ENCODE results near the gene FBXO31.

FBXO31 gene

GRCh38 chr16:87329436-87330256 lies 53.9 kb downstream of the FBXO31 start:
- Histone ChIP-seq H3K9ac (ENCODE audit: low read length) (no peak overlapping the region), H3K4me1 (ENCODE audit: control insufficient read depth, insufficient read depth, low read length) (no peaks in the 10 kb centered on the region), H3K4me3 (ENCODE audit: low read length) (no peak overlapping the region), H3K36me3 (ENCODE audit: control insufficient read depth, insufficient read depth, low read length) (peaks cover 34% of the 10 kb centered on the region), H3K27ac (ENCODE audit: low read depth, low read length) (no peak overlapping the region), H3K27me3 (ENCODE audit: control insufficient read depth, insufficient read depth, low read length) (no peaks in the 10 kb centered on the region)

- H3K36me3 ChIP-seq (ENCODE audit: control insufficient read depth, insufficient read depth, low read length): peaks cover 30% of the 10 kb centered on the region
- no peak overlapping the region for H3K4me3 ChIP-seq (ENCODE audit: low read length)
- no peak overlapping the region for H3K27ac ChIP-seq (ENCODE audit: low read depth, low read length)
- H3K4me1 ChIP-seq (ENCODE audit: control insufficient read depth, insufficient read depth, low read length): no peaks in the 10 kb centered on the region
- H3K27me3 ChIP-seq (ENCODE audit: control insufficient read depth, insufficient read depth, low read length): no peaks in the 10 kb centered on the region
- H3K9ac ChIP-seq (ENCODE audit: low read length): no peak overlapping the region
Observed at GRCh38 chr16:87328846-87329245, 54.7 kb downstream of the FBXO31 start.

- no peaks in the 10 kb centered on the region for H3K4me1 ChIP-seq (ENCODE audit: control insufficient read depth, insufficient read depth, low read length)
- H3K4me3 ChIP-seq (ENCODE audit: low read length): no peak overlapping the region
- H3K27me3 ChIP-seq (ENCODE audit: control insufficient read depth, insufficient read depth, low read length): no peaks in the 10 kb centered on the region
- no peak overlapping the region for H3K27ac ChIP-seq (ENCODE audit: low read depth, low read length)
- H3K36me3 ChIP-seq (ENCODE audit: control insufficient read depth, insufficient read depth, low read length): peaks cover 25% of the 10 kb centered on the region
- no peak overlapping the region for H3K9ac ChIP-seq (ENCODE audit: low read length)
Observed at GRCh38 chr16:87327798-87328495, 55.6 kb downstream of the FBXO31 start.

GRCh38 chr16:87326151-87326571 lies 57.4 kb downstream of the FBXO31 start:
- H3K27ac ChIP-seq (ENCODE audit: low read depth, low read length): no peak overlapping the region

GRCh38 chr16:87325423-87325858 lies 58.1 kb downstream of the FBXO31 start:
- no peaks in the 10 kb centered on the region for H3K27me3 ChIP-seq (ENCODE audit: control insufficient read depth, insufficient read depth, low read length)
- no peak overlapping the region for H3K9ac ChIP-seq (ENCODE audit: low read length)
- H3K4me1 ChIP-seq (ENCODE audit: control insufficient read depth, insufficient read depth, low read length): no peaks in the 10 kb centered on the region
- no peak overlapping the region for H3K27ac ChIP-seq (ENCODE audit: low read depth, low read length)
- no peak overlapping the region for H3K4me3 ChIP-seq (ENCODE audit: low read length)
- H3K36me3 ChIP-seq (ENCODE audit: control insufficient read depth, insufficient read depth, low read length): peaks cover 10% of the 10 kb centered on the region

More at GRCh38 chr16:87326151-87326571, 57.4 kb downstream of the FBXO31 start:
- H3K4me1 ChIP-seq (ENCODE audit: control insufficient read depth, insufficient read depth, low read length): no peaks in the 10 kb centered on the region
- no peak overlapping the region for H3K9ac ChIP-seq (ENCODE audit: low read length)
- H3K36me3 ChIP-seq (ENCODE audit: control insufficient read depth, insufficient read depth, low read length): peaks cover 16% of the 10 kb centered on the region
- H3K27me3 ChIP-seq (ENCODE audit: control insufficient read depth, insufficient read depth, low read length): no peaks in the 10 kb centered on the region
- H3K4me3 ChIP-seq (ENCODE audit: low read length): no peak overlapping the region

- H3K36me3 ChIP-seq (ENCODE audit: control insufficient read depth, insufficient read depth, low read length): peaks cover 3% of the 10 kb centered on the region
- no peak overlapping the region for H3K9ac ChIP-seq (ENCODE audit: low read length)
- H3K27me3 ChIP-seq (ENCODE audit: control insufficient read depth, insufficient read depth, low read length): no peaks in the 10 kb centered on the region
- H3K27ac ChIP-seq (ENCODE audit: low read depth, low read length): no peak overlapping the region
- no peak overlapping the region for H3K4me3 ChIP-seq (ENCODE audit: low read length)
- no peaks in the 10 kb centered on the region for H3K4me1 ChIP-seq (ENCODE audit: control insufficient read depth, insufficient read depth, low read length)
Observed at GRCh38 chr16:87324411-87325275, 58.9 kb downstream of the FBXO31 start.

- Histone ChIP-seq H3K36me3 (ENCODE audit: control insufficient read depth, insufficient read depth, low read length) (peaks cover 1% of the 10 kb centered on the region), H3K27ac (ENCODE audit: low read depth, low read length) (no peak overlapping the region), H3K4me1 (ENCODE audit: control insufficient read depth, insufficient read depth, low read length) (no peaks in the 10 kb centered on the region), H3K27me3 (ENCODE audit: control insufficient read depth, insufficient read depth, low read length) (no peaks in the 10 kb centered on the region), H3K4me3 (ENCODE audit: low read length) (no peak overlapping the region), H3K9ac (ENCODE audit: low read length) (no peak overlapping the region)
Observed at GRCh38 chr16:87323727-87324410, 59.7 kb downstream of the FBXO31 start.

- H3K4me1 ChIP-seq (ENCODE audit: control insufficient read depth, insufficient read depth, low read length): peaks cover 5% of the 10 kb centered on the region
- no peak overlapping the region for H3K4me3 ChIP-seq (ENCODE audit: low read length)
- no peaks in the 10 kb centered on the region for H3K27me3 ChIP-seq (ENCODE audit: control insufficient read depth, insufficient read depth, low read length)
- no peaks in the 10 kb centered on the region for H3K36me3 ChIP-seq (ENCODE audit: control insufficient read depth, insufficient read depth, low read length)
- no peak overlapping the region for H3K27ac ChIP-seq (ENCODE audit: low read depth, low read length)
- H3K9ac ChIP-seq (ENCODE audit: low read length): no peak overlapping the region
Observed at GRCh38 chr16:87322833-87323726, 60.5 kb downstream of the FBXO31 start.

GRCh38 chr16:87322360-87322759 lies 61.2 kb downstream of the FBXO31 start:
- Histone ChIP-seq H3K9ac (ENCODE audit: low read length) (no peak overlapping the region), H3K4me3 (ENCODE audit: low read length) (no peak overlapping the region), H3K36me3 (ENCODE audit: control insufficient read depth, insufficient read depth, low read length) (no peaks in the 10 kb centered on the region), H3K4me1 (ENCODE audit: control insufficient read depth, insufficient read depth, low read length) (peaks cover 7% of the 10 kb centered on the region), H3K27me3 (ENCODE audit: control insufficient read depth, insufficient read depth, low read length) (no peaks in the 10 kb centered on the region), H3K27ac (ENCODE audit: low read depth, low read length) (no peak overlapping the region)

- peaks cover 7% of the 10 kb centered on the region for H3K4me1 ChIP-seq (ENCODE audit: control insufficient read depth, insufficient read depth, low read length)
- no peak overlapping the region for H3K9ac ChIP-seq (ENCODE audit: low read length)
- no peak overlapping the region for H3K4me3 ChIP-seq (ENCODE audit: low read length)
Observed at GRCh38 chr16:87321336-87322107, 62.1 kb downstream of the FBXO31 start.

More at GRCh38 chr16:87321336-87322107, 62.1 kb downstream of the FBXO31 start:
- Histone ChIP-seq H3K27me3 (ENCODE audit: control insufficient read depth, insufficient read depth, low read length) (no peaks in the 10 kb centered on the region), H3K27ac (ENCODE audit: low read depth, low read length) (no peak overlapping the region), H3K36me3 (ENCODE audit: control insufficient read depth, insufficient read depth, low read length) (no peaks in the 10 kb centered on the region)

All from rectal smooth muscle tissue (tissue), 1 donor.